GM23248 (cell line): ENCODE results near the gene ERO1B. TPM values are rescaled to one million over a fixed set of nuclear protein-coding genes. Genes with fewer than 3 reads are reported as not detected.
A peak's percentile ranks its signal among the peaks of the same experiment; 100 is the strongest.

Source experiments
- DNase-seq: peaks from one replicate; pipeline ENCODE4 v3.0.0-alpha.2; 2015
- H2AFZ ChIP-seq: fragments of 200-600 bp; sonication (generic); 2 replicates; pipeline ENCODE4 v1.6.1; 2016; ENCODE audit warnings: antibody characterized with exemption
- H3F3A ChIP-seq: fragments of 200-600 bp; sonication (generic); 2 replicates; pipeline ENCODE4 v1.6.1; 2016; ENCODE audit warnings: mild to moderate bottlenecking, antibody characterized with exemption, mixed run types; ENCODE audit not compliant: insufficient read depth
- H3K27ac ChIP-seq: fragments of 200-600 bp; sonication (generic); 2 replicates; pipeline ENCODE4 v1.5.1; 2016; ENCODE audit warnings: mild to moderate bottlenecking
- H3K27me3 ChIP-seq: fragments of 200-600 bp; sonication (generic); replicated peaks from 2 replicates; pipeline ENCODE4 v1.6.1; 2016; ENCODE audit warnings: mild to moderate bottlenecking; ENCODE audit not compliant: insufficient read depth
- H3K36me3 ChIP-seq: fragments of 200-600 bp; sonication (generic); 2 replicates; pipeline ENCODE4 v1.6.1; 2016; ENCODE audit warnings: low read depth, mild to moderate bottlenecking
- H3K4me1 ChIP-seq: fragments of 200-600 bp; sonication (generic); 2 replicates; pipeline ENCODE4 v1.6.1; 2016; ENCODE audit warnings: mild to moderate bottlenecking; ENCODE audit not compliant: insufficient read depth
- H3K4me2 ChIP-seq: fragments of 200-600 bp; sonication (generic); one replicate; pipeline ENCODE4 v1.6.1; 2016; ENCODE audit warnings: mild to moderate bottlenecking; ENCODE audit not compliant: unreplicated experiment
- H3K4me3 ChIP-seq: fragments of 200-600 bp; sonication (generic); 2 replicates; pipeline ENCODE4 v1.5.1; 2016; ENCODE audit warnings: mild to moderate bottlenecking
- H3K79me2 ChIP-seq: fragments of 200-600 bp; sonication (generic); 2 replicates; pipeline ENCODE4 v1.6.1; 2016; ENCODE audit warnings: mild to moderate bottlenecking; ENCODE audit not compliant: insufficient read depth
- H3K9ac ChIP-seq: fragments of 200-600 bp; sonication (generic); 2 replicates; pipeline ENCODE4 v1.6.1; 2016; ENCODE audit warnings: mild to moderate bottlenecking
- H3K9me2 ChIP-seq: fragments of 200-600 bp; sonication (generic); 2 replicates; pipeline ENCODE4 v1.6.1; 2016; ENCODE audit warnings: mixed run types, mild to moderate bottlenecking, moderate library complexity; ENCODE audit not compliant: insufficient read depth
- H3K9me3 ChIP-seq: fragments of 200-600 bp; sonication (generic); one replicate; pipeline ENCODE4 v1.6.1; 2017; ENCODE audit warnings: low read depth
- H4K20me1 ChIP-seq: fragments of 200-600 bp; sonication (generic); 2 replicates; pipeline ENCODE4 v1.6.0; 2016; ENCODE audit not compliant: insufficient read depth
- EZH2 ChIP-seq: fragments of 200-600 bp; sonication (generic); IDR thresholded peaks from 2 replicates; pipeline ENCODE4 v1.6.1; 2018; ENCODE audit warnings: antibody characterized with exemption, mild to moderate bottlenecking; ENCODE audit not compliant: insufficient read depth, poor library complexity, severe bottlenecking
- EZH2phosphoT487 ChIP-seq: fragments of 200-600 bp; sonication (generic); IDR thresholded peaks from 2 replicates; pipeline ENCODE4 v1.6.1; 2018; ENCODE audit warnings: antibody characterized with exemption, moderate library complexity, mild to moderate bottlenecking, low read depth; ENCODE audit not compliant: insufficient read depth
- WGBS, 2 experiments: methylation state at CpG; one replicate each; pipeline ENCODE4 v1.1.6; 2015 to 2017; ENCODE audit warnings: low lambda C conversion rate in 2 of 2, low coverage in 1 of 2; ENCODE audit errors: missing lambda C conversion rate in 2 of 2; 5-methylcytosine and 5-hydroxymethylcytosine counted together
- in situ Hi-C: fragments of 300-500 bp; cut with MboI; formaldehyde crosslinking; loops from 2 replicates; pipeline ENCODE4 v1.15.0; 2020
- polyA plus RNA-seq: library from polyadenylated mRNA; unstranded; fragments of >200 nt; fragmentation: Nextera tagmentation; extraction: Ambion mirVana; gene quantifications from 2 replicates; pipeline ENCODE4 v1.2.1, GENCODE V29; 2016
- total RNA-seq: library from RNA; depleted of rRNA; stranded (reverse); fragments of >200 nt; shearing (Covaris generic); gene quantifications from 2 replicates; pipeline ENCODE4 v1.2.3, GENCODE V29; 2014

Gene ERO1B
- total and polyA plus RNA-seq, 2 experiments from 2014 or later = 1.7 to 1.9 TPM

GRCh38 chr1:236282425-236282716 is 613 bp upstream of the ERO1B start:
- no peak for DNase-seq
- H3K4me1 ChIP-seq = no peaks in the 10 kb centered on the region; the same call in 1 of the 2 replicates
- peak overlapping the region; percentile 79 for H3K9ac ChIP-seq
- H4K20me1 ChIP-seq = no peaks in the 10 kb centered on the region
- peaks cover 28% of the 10 kb centered on the region; the same call in 1 of the 2 replicates for H3K27me3 ChIP-seq
- peak overlapping the region; percentile 85 for H2AFZ ChIP-seq
- in situ Hi-C loops = no loop called here
- no peaks in the 10 kb centered on the region for H3K9me3 ChIP-seq
- no peak overlapping the region for H3K27ac ChIP-seq
- H3K4me3 ChIP-seq = peak overlapping the region; percentile 91
- H3K9me2 ChIP-seq = no peaks in the 10 kb centered on the region
- H3K4me2 ChIP-seq = peak overlapping the region; percentile 89
- no peak for TF ChIP-seq EZH2
- no peak for TF ChIP-seq EZH2phosphoT487
- no peaks in the 10 kb centered on the region for H3K36me3 ChIP-seq
- no peaks in the 10 kb centered on the region; the same call in 1 of the 2 replicates for H3F3A ChIP-seq
- H3K79me2 ChIP-seq = no peaks in the 10 kb centered on the region
- WGBS, 2 experiments = 15 to 17% methylated on average over 7 of the region's 7 CpGs

GRCh38 chr1:236281198-236281653 is 532 bp downstream of the ERO1B start:
- H3K36me3 ChIP-seq = no peaks in the 10 kb centered on the region
- no peaks in the 10 kb centered on the region; the same call in 1 of the 2 replicates for H3K4me1 ChIP-seq
- in situ Hi-C loops = no loop called here
- peak overlapping the region; percentile 85 for H2AFZ ChIP-seq
- H3F3A ChIP-seq = no peaks in the 10 kb centered on the region; the same call in 1 of the 2 replicates
- no peaks in the 10 kb centered on the region for H3K9me2 ChIP-seq
- peak; percentile 65 for DNase-seq
- peak overlapping the region; percentile 73 for H3K4me2 ChIP-seq
- H4K20me1 ChIP-seq = no peaks in the 10 kb centered on the region
- H3K9ac ChIP-seq = peak overlapping the region; percentile 62
- H3K9me3 ChIP-seq = no peaks in the 10 kb centered on the region
- 1 to 2% methylated on average over 22 to 38 of the region's 38 CpGs for WGBS, 2 experiments
- peaks cover 28% of the 10 kb centered on the region; the same call in 1 of the 2 replicates for H3K27me3 ChIP-seq
- TF ChIP-seq EZH2 (no peak), EZH2phosphoT487 (no peak)
- no peaks in the 10 kb centered on the region for H3K79me2 ChIP-seq
- H3K27ac ChIP-seq = no peak overlapping the region
- H3K4me3 ChIP-seq = peak overlapping the region; percentile 91

- Histone ChIP-seq H3K4me1 (no peaks in the 10 kb centered on the region; the same call in 1 of the 2 replicates), H2AFZ (peak overlapping the region; percentile 85), H3K9ac (peak overlapping the region; percentile 62), H3K9me2 (no peaks in the 10 kb centered on the region), H3K36me3 (no peaks in the 10 kb centered on the region), H3K4me3 (peak overlapping the region; percentile 91), H4K20me1 (no peaks in the 10 kb centered on the region), H3K27me3 (peaks cover 24% of the 10 kb centered on the region; the same call in 1 of the 2 replicates), H3K9me3 (no peaks in the 10 kb centered on the region), H3F3A (no peaks in the 10 kb centered on the region; the same call in 1 of the 2 replicates), H3K4me2 (peak overlapping the region; percentile 73), H3K27ac (no peak overlapping the region), H3K79me2 (no peaks in the 10 kb centered on the region)
- DNase-seq = no peak
- 26% methylated on average over 13 of the region's 13 CpGs for WGBS, 2 experiments
- TF ChIP-seq EZH2 = no peak
- no peak for TF ChIP-seq EZH2phosphoT487
- in situ Hi-C loops = no loop called here
These were observed 1.1 kb downstream of the ERO1B start for GRCh38 chr1:236280438-236281197.

GRCh38 chr1:236275586-236275985 is 6.2 kb downstream of the ERO1B start:
- Histone ChIP-seq H3F3A (no peaks in the 10 kb centered on the region; the same call in 1 of the 2 replicates), H3K9me2 (no peaks in the 10 kb centered on the region), H3K27me3 (no peaks in the 10 kb centered on the region), H3K4me1 (no peaks in the 10 kb centered on the region), H3K79me2 (no peaks in the 10 kb centered on the region), H3K4me2 (no peak overlapping the region), H4K20me1 (no peaks in the 10 kb centered on the region), H3K4me3 (no peak overlapping the region), H3K9me3 (no peaks in the 10 kb centered on the region), H3K9ac (no peak overlapping the region), H3K27ac (no peak overlapping the region), H3K36me3 (no peaks in the 10 kb centered on the region), H2AFZ (no peak overlapping the region)
- no peak for TF ChIP-seq EZH2
- TF ChIP-seq EZH2phosphoT487 = no peak
- in situ Hi-C loops = no loop called here
- 74 to 86% methylated on average over 1 of the region's 1 CpG for WGBS, 2 experiments
- no peak for DNase-seq
